H1 (cell line): Measurements from ENCODE around the gene RFPL2. TPM values are rescaled to one million over a fixed set of nuclear protein-coding genes. Genes with fewer than 3 reads are reported as not detected.

Experiments used
- CTCF ChIA-PET: fragments of 300-600 bp; sonication (Branson Sonifier 250); formaldehyde crosslinking; loops from one replicate; lab custom pipeline; 2021; ENCODE audit not compliant: partially characterized antibody; lab: Charles Lee
- POLR2A ChIA-PET: fragments of 300-600 bp; sonication (Branson Sonifier 250); formaldehyde crosslinking; loops from one replicate; lab custom pipeline; 2021; ENCODE audit warnings: inconsistent platforms; ENCODE audit not compliant: partially characterized antibody; lab: Charles Lee
- DNase-seq, 2 experiments: peaks; one replicate each; pipeline versions ENCODE4 v3.0.0 to v3.0.0-alpha.2; 2010 to 2022; ENCODE audit warnings: low spot score in 2 of 2, low read depth in 1 of 2, mixed read lengths in 1 of 2
- FAIRE-seq: peaks from 2 replicates; lab custom pipeline; 2011; peaks lifted over from hg19 to GRCh38; lab: Jason Lieb, UNC
- H2AFZ ChIP-seq: 2 replicates; pipeline ENCODE4 v1.8.1; 2012; ENCODE audit warnings: low read length, inconsistent platforms
- H2AK5ac ChIP-seq: 2 replicates; pipeline ENCODE4 v1.6.1; 2013; ENCODE audit warnings: low read depth, low read length
- H2BK120ac ChIP-seq: replicated peaks from 2 replicates; pipeline ENCODE3; 2013; ENCODE audit warnings: low read depth, low read length, inconsistent platforms
- H2BK12ac ChIP-seq: 2 replicates; pipeline ENCODE4 v1.6.1; 2013; ENCODE audit warnings: low read depth, low read length
- H2BK15ac ChIP-seq: 2 replicates; pipeline ENCODE4 v1.6.1; 2013; ENCODE audit warnings: low read length
- H2BK20ac ChIP-seq: 2 replicates; pipeline ENCODE4 v1.6.1; 2013; ENCODE audit warnings: low read length
- H2BK5ac ChIP-seq: 2 replicates; pipeline ENCODE4 v1.6.1; 2013; ENCODE audit warnings: low read depth, low read length
- H3K14ac ChIP-seq: 2 replicates; pipeline ENCODE4 v1.6.1; 2013; ENCODE audit warnings: inconsistent platforms; ENCODE audit not compliant: insufficient read length
- H3K18ac ChIP-seq: 2 replicates; pipeline ENCODE4 v1.6.1; 2013; ENCODE audit warnings: low read length; ENCODE audit errors: extremely low read depth
- H3K23ac ChIP-seq: 2 replicates; pipeline ENCODE4 v1.6.1; 2013; ENCODE audit warnings: inconsistent platforms; ENCODE audit not compliant: insufficient read length
- H3K23me2 ChIP-seq: 2 replicates; pipeline ENCODE4 v1.6.1; 2013; ENCODE audit warnings: low read depth, low read length
- H3K27ac ChIP-seq: 2 replicates; pipeline ENCODE4 v1.6.1; 2011; ENCODE audit warnings: low read depth, low read length, inconsistent platforms
- H3K27me3 ChIP-seq, 4 experiments: replicated peaks in 1 of 4; 1 replicate in 1 of 4; 2 replicates in 3 of 4; pipeline versions ENCODE4 v1.6.1 to v1.8.1; 2011 to 2013; ENCODE audit warnings: low read length in 3 of 4, mild to moderate bottlenecking in 3 of 4, inconsistent platforms in 2 of 4, mixed read lengths in 2 of 4, moderate library complexity in 1 of 4; ENCODE audit not compliant: control insufficient read depth in 3 of 4, insufficient read depth in 3 of 4; ENCODE audit errors: extremely low read depth in 1 of 4
- H3K36me3 ChIP-seq, 4 experiments: 2 replicates each; pipeline versions ENCODE4 v1.6.1 to v1.8.1; 2011 to 2013; ENCODE audit warnings: mild to moderate bottlenecking in 4 of 4, low read length in 3 of 4, moderate library complexity in 2 of 4, control low read depth in 1 of 4, inconsistent platforms in 1 of 4; ENCODE audit not compliant: insufficient read depth in 4 of 4, control insufficient read depth in 2 of 4
- H3K4ac ChIP-seq: replicated peaks from 2 replicates; pipeline ENCODE3; 2013; ENCODE audit warnings: low read length, low read depth, mixed read lengths, inconsistent platforms; ENCODE audit not compliant: insufficient read length
- H3K4me1 ChIP-seq, 4 experiments: replicated peaks in 1 of 4; 1 replicate in 1 of 4; 2 replicates in 3 of 4; pipeline versions ENCODE4 v1.6.1 to v1.8.1; 2011 to 2013; ENCODE audit warnings: low read length in 3 of 4, inconsistent platforms in 2 of 4, mixed read lengths in 1 of 4; ENCODE audit not compliant: insufficient read depth in 4 of 4, control insufficient read depth in 3 of 4
- H3K4me2 ChIP-seq, 2 experiments: 2 replicates each; pipeline versions ENCODE4 v1.6.1 to v1.8.1; 2011 to 2013; ENCODE audit warnings: low read depth in 2 of 2, low read length in 2 of 2, control low read depth in 1 of 2, inconsistent platforms in 1 of 2, mild to moderate bottlenecking in 1 of 2; ENCODE audit not compliant: insufficient read depth in 1 of 2
- H3K4me3 ChIP-seq, 4 experiments: fragments of 200-600, 300-600 bp in 1 of 4; sonication (generic), shearing (Covaris generic), sonication (Bioruptor Twin) in 1 of 4; 2 replicates each; pipeline versions ENCODE4 v1.5.1 to v1.8.1; 2011 to 2016; ENCODE audit warnings: low read length in 4 of 4, low read depth in 3 of 4, control low read depth in 2 of 4, inconsistent platforms in 2 of 4, mild to moderate bottlenecking in 2 of 4, mixed read lengths in 1 of 4, moderate library complexity in 1 of 4; ENCODE audit not compliant: insufficient read depth in 2 of 4; ENCODE audit errors: extremely low read depth in 1 of 4
- H3K56ac ChIP-seq: replicated peaks from 2 replicates; pipeline ENCODE3; 2013; ENCODE audit warnings: low read depth, mild to moderate bottlenecking, mixed read lengths, low read length, inconsistent platforms; ENCODE audit not compliant: insufficient read length
- H3K79me1 ChIP-seq: 2 replicates; pipeline ENCODE4 v1.6.1; 2013; ENCODE audit warnings: low read depth, low read length, control low read depth
- H3K79me2 ChIP-seq, 2 experiments: 2 replicates each; pipeline versions ENCODE4 v1.6.1 to v1.8.1; 2012 to 2013; ENCODE audit warnings: low read length in 2 of 2, mild to moderate bottlenecking in 2 of 2, inconsistent platforms in 1 of 2; ENCODE audit not compliant: insufficient read depth in 2 of 2, control insufficient read depth in 1 of 2
- H3K9ac ChIP-seq, 4 experiments: replicated peaks in 1 of 4; 1 replicate in 1 of 4; 2 replicates in 3 of 4; pipeline versions ENCODE4 v1.6.1 to v1.8.1; 2011 to 2013; ENCODE audit warnings: low read depth in 3 of 4, low read length in 3 of 4, control low read depth in 2 of 4, mild to moderate bottlenecking in 2 of 4, moderate library complexity in 2 of 4, inconsistent platforms in 1 of 4; ENCODE audit errors: extremely low read depth in 1 of 4
- H3K9me3 ChIP-seq, 2 experiments: 2 replicates each; pipeline versions ENCODE4 v1.6.1 to v1.8.1; 2012 to 2013; ENCODE audit warnings: mild to moderate bottlenecking in 2 of 2, moderate library complexity in 2 of 2, control low read depth in 1 of 2, inconsistent platforms in 1 of 2, low read depth in 1 of 2, low read length in 1 of 2, mixed read lengths in 1 of 2; ENCODE audit not compliant: insufficient read depth in 2 of 2
- H4K20me1 ChIP-seq, 2 experiments: replicated peaks in 1 of 2; 2 replicates each; pipeline versions ENCODE3 to v1.8.1; 2011 to 2013; ENCODE audit warnings: inconsistent platforms in 2 of 2, low read length in 2 of 2, mild to moderate bottlenecking in 1 of 2; ENCODE audit not compliant: insufficient read depth in 2 of 2, control insufficient read depth in 1 of 2
- H4K5ac ChIP-seq: 2 replicates; pipeline ENCODE4 v1.6.1; 2013; ENCODE audit warnings: low read length, low read depth, mixed read lengths, inconsistent platforms; ENCODE audit not compliant: insufficient read length
- H4K8ac ChIP-seq: 2 replicates; pipeline ENCODE4 v1.8.0; 2013; ENCODE audit warnings: mild to moderate bottlenecking, moderate library complexity, low read length, inconsistent platforms; ENCODE audit not compliant: insufficient read depth; ENCODE audit errors: extremely low read depth
- H4K91ac ChIP-seq: replicated peaks from 2 replicates; pipeline ENCODE3; 2013; ENCODE audit warnings: low read length, mixed read lengths, inconsistent platforms; ENCODE audit not compliant: insufficient read length
- BRCA1 ChIP-seq: IDR thresholded peaks from 2 replicates; pipeline ENCODE4 v1.6.1; 2012; ENCODE audit warnings: low read depth, low read length, improper control_type of control experiment
- EP300 ChIP-seq, 2 experiments: IDR thresholded peaks; 1 replicate in 1 of 2; 2 replicates in 1 of 2; pipeline ENCODE4 v1.6.1; 2011 to 2012; ENCODE audit warnings: low read depth in 2 of 2, low read length in 2 of 2, mild to moderate bottlenecking in 2 of 2, borderline replicate concordance in 1 of 2, inconsistent platforms in 1 of 2, moderate library complexity in 1 of 2
- EZH2 ChIP-seq: fragments of 200-600 bp; sonication (generic); IDR thresholded peaks from 2 replicates; pipeline ENCODE4 v1.7.1; 2012; ENCODE audit warnings: low read depth, mild to moderate bottlenecking, moderate library complexity, low read length, inconsistent platforms; ENCODE audit not compliant: severe bottlenecking
- GABPA ChIP-seq: IDR thresholded peaks from 2 replicates; pipeline ENCODE4 v1.6.1; 2011; ENCODE audit warnings: mild to moderate bottlenecking, low read length, moderate library complexity, borderline replicate concordance; ENCODE audit not compliant: insufficient read depth
- MAFK ChIP-seq: IDR thresholded peaks from 2 replicates; pipeline ENCODE4 v1.6.1; 2012; ENCODE audit warnings: low read depth, mild to moderate bottlenecking, improper control_type of control experiment, low read length
- RAD21 ChIP-seq, 2 experiments: IDR thresholded peaks in 1 of 2; conservative IDR thresholded peaks in 1 of 2; 2 replicates each; pipeline ENCODE4 v1.6.1; 2011; ENCODE audit warnings: low read depth in 2 of 2, low read length in 2 of 2, improper control_type of control experiment in 1 of 2, inconsistent platforms in 1 of 2, mild to moderate bottlenecking in 1 of 2, moderate library complexity in 1 of 2
- RNF2 ChIP-seq: fragments of 200-900, 300-1000 bp; sonication (generic); IDR thresholded peaks from 2 replicates; pipeline ENCODE4 v1.7.1; 2016; ENCODE audit warnings: borderline replicate concordance, low read depth, mild to moderate bottlenecking, antibody characterized with exemption, low read length; ENCODE audit not compliant: poor library complexity, severe bottlenecking; ENCODE audit errors: missing control alignments
- SP4 ChIP-seq: IDR thresholded peaks from 2 replicates; pipeline ENCODE4 v1.6.1; 2012; ENCODE audit warnings: low read length, inconsistent platforms
- USF2 ChIP-seq: IDR thresholded peaks from 2 replicates; pipeline ENCODE4 v1.6.1; 2011; ENCODE audit warnings: low read length, improper control_type of control experiment
- WGBS, 2 experiments: shearing (Covaris generic) in 1 of 2; methylation state at CpG; one replicate each; pipeline versions ENCODE4 v1.1.6 to v1.1.7; 2013 to 2015; ENCODE audit warnings: low lambda C conversion rate in 2 of 2, mixed read lengths in 2 of 2, inconsistent platforms in 1 of 2, low coverage in 1 of 2, missing lambda C conversion rate in 1 of 2; ENCODE audit not compliant: insufficient replicate concordance in 2 of 2, insufficient coverage in 1 of 2, insufficient read length in 1 of 2; ENCODE audit errors: extremely low coverage in 1 of 2, missing lambda C conversion rate in 1 of 2; 5-methylcytosine and 5-hydroxymethylcytosine counted together
- polyA plus RNA-seq, 7 experiments: library from polyadenylated mRNA; depleted of rRNA in 3 of 7; stranded (reverse) in 5 of 7; unstranded in 2 of 7; fragments of >200 nt in 5 of 7; fragments of 200-250 nt in 2 of 7; gene quantifications; 1 replicate in 5 of 7; 2 replicates in 1 of 7; 4 replicates in 1 of 7; pipeline versions ENCODE4 v1.2.1 to v1.2.3, GENCODE V29; 2011 to 2013; ENCODE audit warnings: missing spikeins in 2 of 7, mixed read lengths in 2 of 7
- total RNA-seq: library from RNA; stranded (reverse); fragmentation: NEBNext Ultra II Directional; extraction: Animal tissue kit (Norgen Biotek cat#: 25700); gene quantifications from 2 replicates; pipeline ENCODE4 v1.2.1, GENCODE V29; 2021

RFPL2 gene
- total and polyA plus RNA-seq, 2 of the 8 experiments (the other 6 are each of a cell fraction or from before 2014, with no cell fraction given), result 0.15 to 0.19 TPM

GRCh38 chr22:32203181-32204039 lies 1.5 kb downstream of the RFPL2 start:
- H4K8ac ChIP-seq, result no peak overlapping the region
- DNase-seq (peak in 1 of 2 experiments; percentile 48), FAIRE-seq (no peak)
- H3K4ac ChIP-seq, result no peak overlapping the region
- CTCF ChIA-PET, result interaction anchor here (0.7 to 1.0 kb wide), 3 partner anchors 198 to 705 kb away, joined by 3 read pairs; no protein-coding TSS in a partner anchor
- peak overlapping the region; percentile 41 to 61 (median 52); a peak in 7 of 8 replicates for H3K4me3 ChIP-seq
- no peak overlapping the region; a peak in 1 of 7 replicates for H3K9ac ChIP-seq
- H2BK120ac ChIP-seq, result no peak overlapping the region
- no peak overlapping the region for H2AFZ ChIP-seq
- no peak overlapping the region for H3K56ac ChIP-seq
- no peak overlapping the region for H3K23ac ChIP-seq
- H4K91ac ChIP-seq, result no peak overlapping the region
- no peaks in the 10 kb centered on the region for H3K79me2 ChIP-seq
- peak overlapping the region; percentile 92 to 98 for H3K4me2 ChIP-seq
- H2BK15ac ChIP-seq, result no peak overlapping the region
- peaks cover 0 to 32% (median 15%) of the 10 kb centered on the region in 4 experiments; a peak in 5 of 7 replicates for H3K4me1 ChIP-seq
- H3K23me2 ChIP-seq, result peaks cover 20% of the 10 kb centered on the region
- WGBS, 2 experiments, result 22% methylated on average over 44 of the region's 53 CpGs; no CpG with 5 or more reads in 1 of the 2 experiments
- no peak overlapping the region for H2BK20ac ChIP-seq
- POLR2A ChIA-PET, result no interaction called here
- H2BK12ac ChIP-seq, result 0 out of 2 replicates have a peak overlapping the region, but pooled peaks have one; percentile 9
- no peaks in the 10 kb centered on the region for H3K79me1 ChIP-seq
- H3K36me3 ChIP-seq, result no peaks in the 10 kb centered on the region
- H3K18ac ChIP-seq, result no peak overlapping the region
- H4K20me1 ChIP-seq, result peaks cover 0 to 4% of the 10 kb centered on the region in 2 experiments
- no peak overlapping the region for H3K27ac ChIP-seq
- no peak overlapping the region for H3K14ac ChIP-seq
- no peak overlapping the region for H2AK5ac ChIP-seq
- H3K9me3 ChIP-seq, result no peaks in the 10 kb centered on the region
- H2BK5ac ChIP-seq, result no peak overlapping the region
- no peak overlapping the region for H4K5ac ChIP-seq
- peaks cover 19 to 50% (median 42%) of the 10 kb centered on the region in 4 experiments for H3K27me3 ChIP-seq
- TF ChIP-seq EP300 (IDR thresholded peaks at IDR 0.05; ENCODE audit: borderline replicate concordance in 1 of 2, low read depth in 2 of 2, low read length in 2 of 2) (no peak), GABPA (no peak), SP4 (no peak), MAFK (no peak), EZH2 (peak; percentile 87), USF2 (no peak), RAD21 (IDR thresholded peaks at IDR 0.05 in 1 of 2, conservative IDR thresholded peaks at IDR 0.05 in 1 of 2; ENCODE audit: low read depth in 2 of 2, low read length in 2 of 2) (no peak), RNF2 (no peak), BRCA1 (no peak)
